ENCODE data around the gene APEH. TPM values are rescaled to one million over a fixed set of nuclear protein-coding genes. Genes with fewer than 3 reads are reported as not detected.

APEH gene
- total RNA-seq, 1 experiment from 2014 or later: 273 TPM

DNA sequence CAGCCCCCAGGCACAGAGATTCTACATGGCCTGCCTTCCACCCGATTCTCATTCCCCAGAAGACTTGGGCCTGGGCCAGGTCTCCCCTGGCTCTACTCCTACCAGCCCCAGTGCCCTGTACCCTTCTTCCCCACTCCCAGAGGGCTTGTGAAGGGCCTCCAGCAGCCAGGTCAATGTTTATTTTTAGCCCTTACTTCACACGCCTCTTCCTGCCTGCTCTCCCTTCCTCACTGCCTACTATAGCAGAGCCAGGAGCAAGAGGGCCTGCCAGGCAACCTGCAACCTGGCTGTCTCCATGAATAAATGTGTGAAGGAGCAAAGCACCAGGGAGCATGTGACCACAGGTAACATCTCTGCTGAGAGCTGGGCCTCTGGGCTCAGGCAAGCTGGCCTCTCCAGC lies 26.4 kb upstream of the APEH start:
- POLR2A ChIA-PET: no interaction called here
- TF ChIP-seq NR3C1 (CRISPR knock-in tag; conservative IDR thresholded peaks at IDR 0.05; ENCODE audit: low read depth): no peak
- TF ChIP-seq MYBL2 (CRISPR knock-in tag; IDR thresholded peaks at IDR 0.05): no peak
- TF ChIP-seq RELA (CRISPR knock-in tag; IDR thresholded peaks at IDR 0.05; ENCODE audit: borderline replicate concordance): no peak
- no peak for TF ChIP-seq NFYB (CRISPR knock-in tag; conservative IDR thresholded peaks at IDR 0.05; ENCODE audit: low read depth)
- no peak for TF ChIP-seq ATF1 (CRISPR knock-in tag; IDR thresholded peaks at IDR 0.05)
- TF ChIP-seq, protein P1, sequence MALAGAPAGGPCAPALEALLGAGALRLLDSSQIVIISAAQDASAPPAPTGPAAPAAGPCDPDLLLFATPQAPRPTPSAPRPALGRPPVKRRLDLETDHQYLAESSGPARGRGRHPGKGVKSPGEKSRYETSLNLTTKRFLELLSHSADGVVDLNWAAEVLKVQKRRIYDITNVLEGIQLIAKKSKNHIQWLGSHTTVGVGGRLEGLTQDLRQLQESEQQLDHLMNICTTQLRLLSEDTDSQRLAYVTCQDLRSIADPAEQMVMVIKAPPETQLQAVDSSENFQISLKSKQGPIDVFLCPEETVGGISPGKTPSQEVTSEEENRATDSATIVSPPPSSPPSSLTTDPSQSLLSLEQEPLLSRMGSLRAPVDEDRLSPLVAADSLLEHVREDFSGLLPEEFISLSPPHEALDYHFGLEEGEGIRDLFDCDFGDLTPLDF (CRISPR knock-in tag; IDR thresholded peaks at IDR 0.05): no peak
- no peak for TF ChIP-seq TP53 (CRISPR knock-in tag; IDR thresholded peaks at IDR 0.05)
- no peak for TF ChIP-seq TEAD1 (CRISPR knock-in tag; IDR thresholded peaks at IDR 0.05)
- TF ChIP-seq PRRX2 (CRISPR knock-in tag; IDR thresholded peaks at IDR 0.05): no peak
- no peak for TF ChIP-seq CBFB (CRISPR knock-in tag; IDR thresholded peaks at IDR 0.05; ENCODE audit: low read depth)
- TF ChIP-seq ETV6 (CRISPR knock-in tag; IDR thresholded peaks at IDR 0.05): no peak
- TF ChIP-seq, protein P2, sequence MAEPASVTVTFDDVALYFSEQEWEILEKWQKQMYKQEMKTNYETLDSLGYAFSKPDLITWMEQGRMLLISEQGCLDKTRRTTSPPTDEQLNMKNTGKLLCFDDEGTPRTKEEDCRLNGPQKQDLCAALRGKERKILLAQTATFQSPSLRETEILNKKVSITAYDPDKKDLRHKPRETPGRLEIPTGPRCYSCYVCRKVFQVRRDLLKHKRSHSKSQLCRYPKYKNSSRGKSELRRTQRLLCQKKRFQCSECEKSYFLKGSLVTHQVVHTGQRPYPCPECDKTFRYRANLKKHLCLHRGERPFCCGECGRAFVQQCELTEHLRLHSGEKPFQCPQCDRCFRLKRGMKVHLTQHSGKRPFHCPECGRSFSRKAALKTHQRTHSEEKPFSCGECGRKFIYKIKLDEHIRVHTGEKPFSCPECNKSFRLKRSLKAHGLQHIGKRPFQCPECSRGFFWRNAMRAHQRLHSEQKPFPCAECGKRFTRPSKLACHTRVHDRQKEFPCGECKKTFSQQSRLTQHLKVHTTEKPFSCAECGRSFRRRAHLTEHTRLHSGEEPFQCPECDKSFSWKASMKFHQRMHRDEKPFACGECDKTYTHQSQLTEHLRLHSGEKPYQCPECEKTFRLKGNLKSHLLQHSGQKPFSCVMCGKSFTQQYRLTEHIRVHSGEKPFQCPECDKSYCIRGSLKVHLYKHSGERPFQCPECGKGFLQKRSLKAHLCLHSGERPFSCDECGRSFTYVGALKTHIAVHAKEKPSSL (CRISPR knock-in tag; conservative IDR thresholded peaks at IDR 0.05): no peak
- no peak for TF ChIP-seq KAT7 (CRISPR knock-in tag; IDR thresholded peaks at IDR 0.05; ENCODE audit: borderline replicate concordance)
- no peak for TF ChIP-seq ZNF416 (CRISPR knock-in tag; IDR thresholded peaks at IDR 0.05)
- TF ChIP-seq, protein P3, sequence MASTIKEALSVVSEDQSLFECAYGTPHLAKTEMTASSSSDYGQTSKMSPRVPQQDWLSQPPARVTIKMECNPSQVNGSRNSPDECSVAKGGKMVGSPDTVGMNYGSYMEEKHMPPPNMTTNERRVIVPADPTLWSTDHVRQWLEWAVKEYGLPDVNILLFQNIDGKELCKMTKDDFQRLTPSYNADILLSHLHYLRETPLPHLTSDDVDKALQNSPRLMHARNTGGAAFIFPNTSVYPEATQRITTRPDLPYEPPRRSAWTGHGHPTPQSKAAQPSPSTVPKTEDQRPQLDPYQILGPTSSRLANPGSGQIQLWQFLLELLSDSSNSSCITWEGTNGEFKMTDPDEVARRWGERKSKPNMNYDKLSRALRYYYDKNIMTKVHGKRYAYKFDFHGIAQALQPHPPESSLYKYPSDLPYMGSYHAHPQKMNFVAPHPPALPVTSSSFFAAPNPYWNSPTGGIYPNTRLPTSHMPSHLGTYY (CRISPR knock-in tag; IDR thresholded peaks at IDR 0.05): no peak
- no peak for DNase-seq (ENCODE audit: low spot score)
- no peaks in the 10 kb centered on the region for H3K4me1 Mint-ChIP-seq
- no peaks in the 10 kb centered on the region for H3K27me3 Mint-ChIP-seq (ENCODE audit: low read depth)
- CTCF ChIA-PET: no interaction called here
- H3K4me3 Mint-ChIP-seq: no peak overlapping the region
- no peak overlapping the region for H3K27ac Mint-ChIP-seq
- no peaks in the 10 kb centered on the region for H3K9me3 Mint-ChIP-seq
- no peaks in the 10 kb centered on the region for H3K36me3 Mint-ChIP-seq
- ATAC-seq: no peak

DNA sequence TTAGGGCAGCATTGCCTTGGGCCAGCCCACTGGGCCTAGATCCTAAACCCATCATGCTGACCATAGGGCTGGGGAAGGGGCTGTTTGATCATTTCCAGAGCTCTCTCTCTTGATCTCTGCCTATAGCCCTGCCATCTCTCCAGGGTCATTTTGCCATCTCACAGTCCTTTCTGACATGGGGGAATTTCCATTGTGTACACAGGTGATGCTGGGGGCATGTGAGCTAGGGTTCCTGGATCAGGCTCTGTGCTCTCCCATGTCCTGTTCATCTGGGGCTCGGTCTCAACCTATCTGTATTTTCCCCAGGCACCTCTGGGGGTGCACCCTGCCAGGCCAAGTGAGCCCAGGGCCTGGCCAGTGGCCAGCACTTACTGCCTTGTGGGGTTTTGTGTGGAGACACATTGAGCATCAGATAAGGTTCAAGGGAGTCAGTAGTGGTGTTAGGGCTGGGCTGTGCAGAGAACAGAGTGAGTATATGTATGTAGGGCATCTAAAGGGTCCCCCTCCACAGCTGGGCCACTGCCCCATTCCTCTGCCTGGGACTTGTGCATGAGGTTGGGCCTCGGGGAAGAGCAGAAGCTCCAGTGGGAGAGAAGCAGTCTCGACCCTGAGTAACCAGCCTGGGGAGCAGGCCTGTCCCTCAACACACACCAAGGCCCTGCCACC lies 25.7 kb upstream of the APEH start:
- H3K36me3 Mint-ChIP-seq: no peaks in the 10 kb centered on the region

More for the DNA sequence above, 25.7 kb upstream of the APEH start:
- Mint-ChIP-seq H3K4me3 (no peak overlapping the region), H3K9me3 (no peaks in the 10 kb centered on the region), H3K27ac (no peak overlapping the region), H3K4me1 (no peaks in the 10 kb centered on the region), H3K27me3 (ENCODE audit: low read depth) (no peaks in the 10 kb centered on the region)
- CTCF ChIA-PET: no interaction called here
- no peak for TF ChIP-seq TEAD1 (CRISPR knock-in tag; IDR thresholded peaks at IDR 0.05)
- no peak for TF ChIP-seq ZNF416 (CRISPR knock-in tag; IDR thresholded peaks at IDR 0.05)
- TF ChIP-seq, protein P4, sequence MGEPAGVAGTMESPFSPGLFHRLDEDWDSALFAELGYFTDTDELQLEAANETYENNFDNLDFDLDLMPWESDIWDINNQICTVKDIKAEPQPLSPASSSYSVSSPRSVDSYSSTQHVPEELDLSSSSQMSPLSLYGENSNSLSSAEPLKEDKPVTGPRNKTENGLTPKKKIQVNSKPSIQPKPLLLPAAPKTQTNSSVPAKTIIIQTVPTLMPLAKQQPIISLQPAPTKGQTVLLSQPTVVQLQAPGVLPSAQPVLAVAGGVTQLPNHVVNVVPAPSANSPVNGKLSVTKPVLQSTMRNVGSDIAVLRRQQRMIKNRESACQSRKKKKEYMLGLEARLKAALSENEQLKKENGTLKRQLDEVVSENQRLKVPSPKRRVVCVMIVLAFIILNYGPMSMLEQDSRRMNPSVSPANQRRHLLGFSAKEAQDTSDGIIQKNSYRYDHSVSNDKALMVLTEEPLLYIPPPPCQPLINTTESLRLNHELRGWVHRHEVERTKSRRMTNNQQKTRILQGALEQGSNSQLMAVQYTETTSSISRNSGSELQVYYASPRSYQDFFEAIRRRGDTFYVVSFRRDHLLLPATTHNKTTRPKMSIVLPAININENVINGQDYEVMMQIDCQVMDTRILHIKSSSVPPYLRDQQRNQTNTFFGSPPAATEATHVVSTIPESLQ (CRISPR knock-in tag; IDR thresholded peaks at IDR 0.05): no peak
- no peak for TF ChIP-seq ZNF232 (CRISPR knock-in tag; IDR thresholded peaks at IDR 0.05)
- TF ChIP-seq IRF2 (CRISPR knock-in tag; IDR thresholded peaks at IDR 0.05; ENCODE audit: borderline replicate concordance, low read depth): no peak
- TF ChIP-seq, protein P5, sequence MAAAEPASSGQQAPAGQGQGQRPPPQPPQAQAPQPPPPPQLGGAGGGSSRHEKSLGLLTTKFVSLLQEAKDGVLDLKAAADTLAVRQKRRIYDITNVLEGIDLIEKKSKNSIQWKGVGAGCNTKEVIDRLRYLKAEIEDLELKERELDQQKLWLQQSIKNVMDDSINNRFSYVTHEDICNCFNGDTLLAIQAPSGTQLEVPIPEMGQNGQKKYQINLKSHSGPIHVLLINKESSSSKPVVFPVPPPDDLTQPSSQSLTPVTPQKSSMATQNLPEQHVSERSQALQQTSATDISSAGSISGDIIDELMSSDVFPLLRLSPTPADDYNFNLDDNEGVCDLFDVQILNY (CRISPR knock-in tag; IDR thresholded peaks at IDR 0.05): no peak
- DNase-seq (ENCODE audit: low spot score): no peak
- POLR2A ChIA-PET: no interaction called here
- ATAC-seq: no peak
